ENCODE data around the gene ASPSCR1. TPM values are rescaled to one million over a fixed set of nuclear protein-coding genes. Genes with fewer than 3 reads are reported as not detected.

ASPSCR1 gene
- total RNA-seq, 4 donors from 2014 or later = 10.1 to 21.0 (median 17.1) TPM

GRCh38 chr17:81962499-81963441, 14.7 kb upstream of the ASPSCR1 start:
- no peak for TF ChIP-seq POLR2A (IDR thresholded peaks at IDR 0.05)
- TF ChIP-seq CTCF (IDR thresholded peaks at IDR 0.05) = no peak
- H3K4me3 ChIP-seq = no peak overlapping the region
- H3K36me3 ChIP-seq = no peaks in the 10 kb centered on the region
- 54 to 62% methylated on average over 11 to 24 of the region's 37 CpGs for WGBS, 2 donors
- H3K27me3 ChIP-seq = peaks cover 17 to 91% (median 24%) of the 10 kb centered on the region in 4 donors
- intact Hi-C loops (cut with DNase I) = no loop called here
- DNase-seq = no peak
- H3K27ac ChIP-seq = no peak overlapping the region
- no peaks in the 10 kb centered on the region for H3K9me3 ChIP-seq
- peaks cover 23 to 64% (median 45%) of the 10 kb centered on the region in 3 donors for H3K4me1 ChIP-seq

- Histone ChIP-seq H3K9me3 (no peaks in the 10 kb centered on the region), H3K27ac (no peak overlapping the region), H3K36me3 (no peaks in the 10 kb centered on the region), H3K4me1 (peaks cover 32 to 74% (median 53%) of the 10 kb centered on the region in 3 donors), H3K4me3 (no peak overlapping the region), H3K27me3 (peaks cover 10 to 84% (median 21%) of the 10 kb centered on the region in 4 donors)
- WGBS, 2 donors = 59 to 73% methylated on average over 10 to 13 of the region's 22 CpGs
- intact Hi-C loops (cut with DNase I) = no loop called here
- TF ChIP-seq CTCF (IDR thresholded peaks at IDR 0.05) (no peak), POLR2A (IDR thresholded peaks at IDR 0.05) (no peak)
- no peak for DNase-seq
Measured at GRCh38 chr17:81964081-81964849, 13.2 kb upstream of the ASPSCR1 start.

- WGBS, 2 donors = 60 to 68% methylated on average over 14 to 15 of the region's 41 CpGs
- intact Hi-C loops (cut with DNase I) = no loop called here
- H3K4me3 ChIP-seq = no peak overlapping the region
Measured at GRCh38 chr17:81966343-81967243, 10.8 kb upstream of the ASPSCR1 start.

GRCh38 chr17:81967244-81967532, 10.2 kb upstream of the ASPSCR1 start:
- intact Hi-C loops (cut with DNase I) = no loop called here
- H3K27me3 ChIP-seq = peaks cover 0 to 65% (median 6%) of the 10 kb centered on the region in 4 donors
- WGBS, 2 donors = no CpG with 5 or more reads among the region's 5 CpGs
- no peak for DNase-seq
- peak overlapping the region in 2 of 4 donors; percentile 27 to 47 for H3K4me3 ChIP-seq
- no peaks in the 10 kb centered on the region for H3K9me3 ChIP-seq
- peak overlapping the region; percentile 43 to 70 (median 61) for H3K27ac ChIP-seq
- H3K36me3 ChIP-seq = no peaks in the 10 kb centered on the region
- H3K4me1 ChIP-seq = peaks cover 22 to 45% (median 24%) of the 10 kb centered on the region in 3 donors
- TF ChIP-seq POLR2A (IDR thresholded peaks at IDR 0.05) = no peak
- TF ChIP-seq CTCF (IDR thresholded peaks at IDR 0.05) = no peak

More at GRCh38 chr17:81966343-81967243, 10.8 kb upstream of the ASPSCR1 start:
- DNase-seq = no peak
- peaks cover 0 to 69% (median 12%) of the 10 kb centered on the region in 4 donors for H3K27me3 ChIP-seq
- peaks cover 22 to 51% (median 30%) of the 10 kb centered on the region in 3 donors for H3K4me1 ChIP-seq
- H3K27ac ChIP-seq = peak overlapping the region; percentile 43 to 70 (median 61)
- H3K36me3 ChIP-seq = no peaks in the 10 kb centered on the region
- no peaks in the 10 kb centered on the region for H3K9me3 ChIP-seq
- TF ChIP-seq POLR2A (IDR thresholded peaks at IDR 0.05) (no peak), CTCF (IDR thresholded peaks at IDR 0.05) (no peak)

All from esophagus squamous epithelium (tissue), 5 donors.